LNCAP (cell line): Measurements from ENCODE around the gene QPCT.

Experiments used
- CTCF ChIP-seq: fragments of 450-650 bp; IDR thresholded peaks from 2 replicates; pipeline ENCODE4 v1.5.1; 2017; ENCODE audit warnings: mild to moderate bottlenecking

The QPCT gene

DNA sequence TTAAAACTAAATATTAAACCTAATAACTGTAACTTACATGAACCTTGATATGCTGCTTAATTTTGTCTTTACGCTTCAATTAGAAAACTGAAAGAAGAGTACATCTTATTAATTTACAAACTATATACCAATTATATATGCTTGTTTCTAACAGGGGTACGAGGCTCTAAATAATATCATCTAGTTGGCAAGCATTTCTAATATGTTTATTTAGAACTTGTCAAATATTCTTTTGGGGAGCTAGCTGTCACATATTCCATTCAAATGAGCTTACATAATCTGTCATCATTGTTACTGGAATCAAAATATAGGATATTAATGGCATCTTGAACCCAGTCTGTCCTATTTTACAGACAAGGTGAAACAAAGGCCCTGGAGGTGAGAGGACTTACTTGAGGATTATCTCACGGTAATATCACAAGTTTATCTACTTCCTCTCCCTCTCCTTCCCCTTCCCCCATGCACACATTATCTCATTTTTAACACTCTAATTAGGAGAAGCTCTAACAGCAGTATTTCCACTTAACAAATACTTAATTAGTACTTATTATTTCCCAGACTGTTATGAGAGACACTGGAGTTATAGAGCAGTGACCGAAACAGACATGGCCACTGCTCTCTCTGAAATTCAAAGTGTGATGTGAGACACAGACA lies 23.3 kb upstream of the QPCT start:
- no peak for TF ChIP-seq CTCF

- no peak for TF ChIP-seq CTCF
These were observed 22.1 kb upstream of the QPCT start for GRCh38 chr2:37322368-37322767.

DNA sequence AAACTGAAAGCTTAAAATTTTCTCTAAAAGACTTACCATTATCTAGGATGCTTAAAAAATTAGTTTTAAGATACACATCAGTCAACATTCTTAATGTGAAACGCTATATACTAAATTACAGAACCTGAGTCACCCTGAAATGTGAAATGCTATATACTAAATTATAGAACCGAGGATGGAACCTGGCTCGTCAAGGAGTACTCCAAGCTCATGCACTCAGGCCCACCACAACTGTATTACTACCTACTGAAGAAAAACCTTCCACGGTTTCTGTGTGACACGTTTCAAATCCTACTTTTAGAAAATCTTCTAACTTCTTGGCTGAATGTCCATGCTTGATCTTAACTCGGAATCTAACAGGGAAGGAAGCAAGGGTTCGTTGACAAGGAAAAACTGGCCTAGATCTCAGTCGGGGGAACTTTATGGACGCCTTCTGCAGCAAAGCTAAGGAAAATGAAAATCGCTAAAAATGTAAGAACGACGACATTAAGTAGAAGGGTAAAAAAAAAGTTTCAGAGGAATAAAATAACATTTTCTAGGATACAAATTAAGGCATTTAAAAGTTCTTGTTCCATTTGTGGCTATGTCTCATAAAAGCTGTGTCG lies 21.2 kb upstream of the QPCT start:
- TF ChIP-seq CTCF = no peak

- no peak for TF ChIP-seq CTCF
These were observed 20.5 kb upstream of the QPCT start for GRCh38 chr2:37323781-37324535.

- TF ChIP-seq CTCF = no peak
These were observed 20.0 kb upstream of the QPCT start for GRCh38 chr2:37324536-37324785.

DNA sequence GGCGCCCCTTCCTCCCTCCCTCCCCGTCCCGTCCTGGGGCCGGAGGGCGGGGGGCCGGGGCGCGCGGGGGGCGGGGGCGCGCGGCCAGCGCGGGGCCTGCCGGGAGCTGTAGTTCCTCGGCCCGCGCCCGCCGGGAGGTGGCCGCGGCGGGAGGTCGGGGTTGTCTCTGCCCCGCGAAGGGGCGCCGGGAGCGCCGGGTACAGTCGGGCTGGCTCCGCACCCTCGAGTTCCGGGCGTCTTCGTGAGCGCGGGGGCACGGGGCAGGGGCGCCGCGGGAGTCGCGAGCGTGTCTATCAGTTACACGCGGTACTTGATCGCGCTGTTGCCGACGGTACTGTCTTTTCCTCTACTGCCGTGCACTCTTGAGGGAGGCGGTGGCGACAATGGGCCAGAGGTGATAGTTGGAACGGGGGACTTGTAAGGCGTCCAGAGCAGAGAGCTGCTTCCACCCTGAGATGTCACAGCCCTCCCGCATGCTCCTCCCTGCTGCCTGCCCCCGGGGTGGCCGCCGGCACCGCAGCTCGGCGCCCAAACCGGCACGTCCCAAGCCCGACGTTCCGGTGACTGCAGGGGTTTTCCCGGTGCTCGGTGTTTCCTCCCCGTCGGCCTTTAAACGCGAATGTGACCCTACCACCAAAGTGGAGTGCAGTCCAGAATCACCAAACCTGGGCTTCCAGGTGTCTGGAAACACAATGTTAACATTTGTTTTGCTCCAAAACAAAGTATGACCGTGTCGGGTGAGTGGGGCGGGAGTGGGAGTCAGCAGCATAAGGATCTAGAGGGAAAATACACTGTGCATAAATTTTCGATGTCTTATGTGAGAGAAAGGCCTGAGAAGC lies 19.4 kb upstream of the QPCT start, which contains the start of gene PRKD3:
Gene PRKD3, minus strand, starts transcription at position 48 of the 839 bp plus-strand sequence. CDS start 8,309 bp downstream, outside the sequence.
- no peak for TF ChIP-seq CTCF

- TF ChIP-seq CTCF = no peak
These were observed 18.8 kb upstream of the QPCT start for GRCh38 chr2:37325625-37326071.
